ENCODE measurements around the gene GFAP. TPM values are rescaled to one million over a fixed set of nuclear protein-coding genes. Genes with fewer than 3 reads are reported as not detected.

GFAP gene
- total RNA-seq, 1 donor from 2014 or later, result 3.7 TPM

Small RNAs within 50 kb of the gene (microRNA-seq; reads per million reads assigned to microRNA genes)
- not detected for gene MIR6783

Other genes with a start within 250 kb of the GFAP start
- gene CCDC43, start 225.7 kb downstream of the GFAP start, total RNA-seq, result 25.6 TPM
- 3.8 TPM for gene DBF4B, start 206.8 kb downstream of the GFAP start, total RNA-seq
- 20.0 TPM for gene ADAM11, start 156.5 kb downstream of the GFAP start, total RNA-seq
- gene GJC1, start 85.2 kb downstream of the GFAP start, total RNA-seq, result 21.9 TPM
- 20.4 TPM for gene HIGD1B, start 67.6 kb downstream of the GFAP start, total RNA-seq
- gene EFTUD2, start 16.1 kb downstream of the GFAP start, total RNA-seq, result 68.1 TPM
- gene KIF18B, start 32.3 kb upstream of the GFAP start, total RNA-seq, result 2.5 TPM
- gene C1QL1, start 52.8 kb upstream of the GFAP start, total RNA-seq, result 11.3 TPM
- gene DCAKD, start 136.1 kb upstream of the GFAP start, total RNA-seq, result 24.2 TPM
- gene NMT1, start 145.8 kb upstream of the GFAP start, total RNA-seq, result 96.0 TPM
- gene PLCD3, start 217.0 kb upstream of the GFAP start, total RNA-seq, result 200 TPM
- 6.7 TPM for gene ACBD4, start 220.2 kb upstream of the GFAP start, total RNA-seq
- 33.1 TPM for gene HEXIM1, start 233.0 kb upstream of the GFAP start, total RNA-seq
- 9.0 TPM for gene HEXIM2, start 246.4 kb upstream of the GFAP start, total RNA-seq

Measured in Right ventricle myocardium inferior (tissue), 1 donor.